ENCODE results near the gene CLEC3B.
"Not testable (repeated sequence)": the region's sequence is repeated elsewhere in the genome, so short reads cannot be mapped to it uniquely, and the experiment has no call there.

CLEC3B gene

DNA sequence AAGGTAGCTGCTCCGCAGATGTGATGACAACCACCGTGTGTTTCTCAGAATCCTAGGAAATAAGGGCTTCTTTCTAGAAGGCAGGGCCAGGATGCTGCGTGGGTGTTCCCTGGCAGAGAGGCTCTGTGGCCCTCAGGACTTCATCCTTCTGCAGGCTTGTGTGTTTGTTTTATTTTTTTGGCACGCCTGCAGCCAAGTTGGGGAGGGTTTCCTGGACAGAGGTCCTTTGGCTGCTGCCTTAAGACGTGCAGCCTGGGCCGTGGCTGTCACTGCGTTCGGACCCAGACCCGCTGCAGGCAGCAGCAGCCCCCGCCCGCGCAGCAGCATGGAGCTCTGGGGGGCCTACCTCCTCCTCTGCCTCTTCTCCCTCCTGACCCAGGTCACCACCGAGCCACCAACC is at the start of gene CLEC3B:
Gene CLEC3B, plus strand, starts transcription at position 266 of the 400 bp plus-strand sequence. Its CDS starts 60 bp downstream, at position 326.
- DNase-seq, result no peak

DNA sequence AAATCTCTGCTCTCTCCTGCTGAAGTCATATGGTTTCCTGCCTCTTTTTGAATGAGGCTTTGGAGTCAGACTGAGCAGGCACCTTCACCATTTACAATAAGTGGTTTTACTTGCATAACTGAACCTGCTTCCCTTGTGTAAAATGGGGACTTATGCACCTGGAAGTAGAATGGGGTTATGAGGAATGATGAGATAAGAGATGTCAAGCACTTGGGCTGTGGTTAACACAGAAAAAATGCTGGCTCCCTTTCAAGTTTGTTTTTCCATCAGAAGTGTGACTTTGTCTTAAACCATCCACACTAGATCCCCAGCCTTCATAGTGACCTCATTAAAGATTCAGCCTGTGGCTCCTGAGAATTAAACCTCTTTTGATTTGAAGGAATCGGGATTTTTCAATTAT is 44.9 kb upstream of the CLEC3B start:
- no peak for DNase-seq

DNA sequence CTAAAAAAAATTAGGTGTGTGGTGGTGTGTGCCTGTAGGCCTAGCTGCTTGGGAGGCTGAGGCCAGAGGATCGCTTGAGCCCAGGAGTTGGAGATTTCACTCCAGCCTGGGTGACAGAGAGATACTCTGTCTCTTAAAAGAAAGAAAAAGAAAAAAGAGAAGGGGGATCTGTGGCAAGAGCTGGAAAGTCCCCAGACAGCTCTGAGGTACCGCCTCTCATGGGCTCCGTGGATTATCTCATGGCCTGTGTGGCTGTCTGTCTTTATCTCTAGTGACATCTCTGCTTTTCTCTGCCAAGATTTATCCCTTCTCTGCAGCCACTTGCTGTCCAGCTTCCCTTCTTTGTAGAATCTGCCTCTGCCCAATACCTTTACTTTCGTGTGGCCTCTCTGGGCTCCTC is 44.4 kb upstream of the CLEC3B start:
- DNase-seq, result no peak

DNA sequence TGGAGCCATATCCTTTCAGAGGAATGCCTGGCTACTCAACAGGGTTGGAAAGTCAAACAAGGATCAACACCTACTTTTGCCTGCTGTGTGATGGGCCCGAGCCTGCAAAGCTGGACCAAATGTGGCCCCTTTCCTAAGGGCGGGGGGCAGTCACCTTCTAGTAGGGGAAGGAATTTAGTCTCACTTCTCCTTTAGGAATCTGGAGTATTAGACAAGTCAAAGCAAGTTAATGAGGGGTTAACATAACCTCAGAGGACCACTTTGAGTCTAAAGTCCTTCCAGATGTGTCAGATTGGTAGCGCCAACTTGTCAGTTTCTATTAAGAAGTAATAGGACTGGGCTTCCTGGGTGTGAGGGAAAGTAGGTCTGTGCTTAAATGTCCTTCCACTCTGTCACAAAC is 43.3 kb upstream of the CLEC3B start:
- DNase-seq, result no peak

DNA sequence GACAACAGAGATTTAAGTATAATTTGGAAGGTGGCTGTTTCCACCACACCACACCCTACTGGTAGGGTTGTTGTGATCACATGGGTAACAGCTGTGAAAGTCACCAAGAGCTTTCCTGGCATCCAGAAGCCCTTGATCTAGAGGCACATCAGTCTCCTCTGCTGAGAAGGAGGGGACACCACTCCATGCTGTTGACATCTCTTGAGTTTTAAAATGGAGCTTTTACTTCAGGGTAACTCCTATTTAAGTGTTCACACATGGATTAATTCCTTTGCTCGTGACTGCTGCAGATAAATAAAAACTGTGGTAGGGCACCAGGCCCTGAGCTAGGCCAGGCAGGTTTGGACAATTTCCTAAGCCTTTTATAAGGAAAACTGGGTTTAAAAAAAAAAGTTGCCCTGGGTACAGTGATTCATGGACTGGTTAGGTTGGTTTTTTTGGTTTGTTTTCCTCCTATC is 42.6 kb upstream of the CLEC3B start:
- no peak for DNase-seq

- no peak for DNase-seq
Measured at GRCh38 chr3:44984335-44984734, 41.8 kb upstream of the CLEC3B start.

DNA sequence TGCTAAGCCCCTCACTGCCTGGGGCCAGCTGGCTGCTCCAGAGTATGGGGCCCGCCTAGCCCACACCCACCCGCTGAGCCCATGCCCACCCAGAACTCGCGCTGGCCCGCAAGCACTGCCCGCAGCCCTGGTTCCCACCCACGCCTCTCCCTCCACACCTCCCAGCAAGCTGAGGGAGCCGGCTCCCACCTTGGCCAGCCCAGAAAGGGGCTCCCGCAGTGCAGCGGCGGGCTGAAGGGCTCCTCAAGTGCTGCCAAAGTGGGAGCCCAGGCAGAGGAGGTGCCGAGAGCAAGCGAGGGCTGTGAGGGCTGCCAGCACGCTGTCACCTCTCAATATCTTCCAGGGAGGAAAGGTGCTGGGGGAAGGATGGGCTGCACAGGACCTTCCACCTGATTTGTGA is 39.8 kb upstream of the CLEC3B start:
- DNase-seq, result not testable (repeated sequence)

DNA sequence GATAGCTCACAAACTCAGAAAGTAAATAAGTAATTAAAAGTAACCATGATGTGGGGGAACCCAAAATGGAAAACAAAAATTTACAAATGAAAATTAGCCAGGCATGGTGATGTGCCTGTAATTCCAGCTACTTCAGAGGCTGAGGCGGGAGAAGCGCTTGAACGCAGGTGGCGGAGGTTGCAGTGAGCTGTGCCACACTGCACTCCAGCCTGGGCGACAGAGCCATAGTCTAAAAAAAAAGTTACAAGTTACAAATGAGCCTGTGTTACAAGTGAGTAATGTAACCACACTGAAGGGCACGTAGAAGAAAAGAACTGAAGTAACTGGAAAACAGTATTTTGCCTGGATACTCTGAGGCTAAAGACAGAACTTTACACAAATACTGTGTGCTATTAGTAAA is 38.8 kb upstream of the CLEC3B start:
- no peak for DNase-seq

GRCh38 chr3:44988073-44988472 is 38.0 kb upstream of the CLEC3B start:
- no peak for DNase-seq

DNA sequence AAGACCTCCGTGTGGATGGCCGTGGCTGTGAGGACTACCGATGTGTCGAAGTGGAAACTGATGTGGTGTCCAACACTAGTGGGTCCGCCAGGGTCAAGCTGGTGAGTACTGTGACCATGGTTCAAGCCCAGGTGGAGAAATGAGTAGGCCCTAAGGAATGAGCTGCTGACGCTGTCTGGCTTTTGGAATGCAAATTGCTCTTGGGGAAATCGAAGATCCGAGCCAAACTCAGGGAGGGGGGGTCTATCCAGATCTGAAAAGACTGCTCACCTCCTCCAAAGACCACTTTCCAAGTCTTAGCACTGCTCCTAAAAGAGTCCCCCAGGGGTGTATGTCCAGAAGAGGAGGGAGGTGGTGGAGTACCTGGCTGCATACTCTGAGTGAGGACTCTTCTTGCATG is 37.0 kb upstream of the CLEC3B start:
- no peak for DNase-seq

- no peak for DNase-seq
Measured at GRCh38 chr3:44989636-44990373, 36.3 kb upstream of the CLEC3B start.

DNA sequence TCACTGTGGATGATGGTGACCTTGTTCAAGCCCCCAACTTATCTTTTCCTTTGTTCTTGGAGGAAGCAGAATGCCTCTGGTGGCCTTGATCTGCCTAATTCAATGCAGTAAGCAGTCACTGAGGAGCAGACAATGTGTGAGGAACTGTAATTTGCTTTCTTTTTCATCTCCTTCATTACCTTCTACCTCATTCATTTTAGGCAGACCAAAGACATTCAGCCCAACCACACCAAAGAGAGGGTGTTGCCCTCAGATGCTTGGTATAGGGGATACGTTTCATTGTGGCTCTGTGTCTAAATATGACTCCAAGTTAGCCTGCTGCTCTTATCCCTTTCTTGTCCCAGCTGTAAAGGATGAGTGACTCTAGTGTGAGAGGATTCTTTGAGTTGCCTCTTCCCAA is 34.8 kb upstream of the CLEC3B start:
- DNase-seq, result no peak

- no peak for DNase-seq
Measured at GRCh38 chr3:44992555-44993470, 33.3 kb upstream of the CLEC3B start.

- no peak for DNase-seq
Measured at GRCh38 chr3:44993471-44994205, 32.5 kb upstream of the CLEC3B start.

DNA sequence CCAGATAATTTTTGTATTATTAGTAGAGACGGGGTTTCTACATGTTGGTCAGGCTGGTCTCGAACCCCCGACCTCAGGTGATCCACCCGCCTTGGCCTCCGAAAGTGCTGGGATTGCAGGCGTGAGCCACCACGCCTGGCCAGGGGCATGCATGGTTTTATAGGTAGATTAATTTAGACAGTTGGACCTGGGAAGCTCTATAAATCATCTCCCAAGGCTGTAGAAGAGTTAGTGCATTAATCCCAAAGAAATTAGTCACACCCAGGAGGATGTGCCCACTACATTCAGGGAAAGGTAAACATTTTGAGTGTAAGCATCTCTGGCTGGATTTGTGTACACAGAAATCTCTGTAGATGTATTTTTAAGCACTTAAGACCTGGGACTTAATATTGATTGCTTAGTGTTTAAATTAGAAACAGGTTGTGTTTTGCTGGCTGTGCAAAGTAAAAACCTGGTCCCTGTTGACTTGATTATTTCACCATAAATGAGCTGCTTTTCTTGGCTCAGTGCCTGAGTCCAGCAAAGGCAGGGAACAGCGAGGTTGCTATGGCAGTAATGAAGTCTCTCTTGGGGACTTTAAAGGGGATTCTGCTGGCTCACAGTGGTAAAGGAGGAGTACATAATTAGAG is 30.8 kb upstream of the CLEC3B start:
- no peak for DNase-seq

GRCh38 chr3:44996556-44996969 is 29.5 kb upstream of the CLEC3B start:
- DNase-seq, result no peak

DNA sequence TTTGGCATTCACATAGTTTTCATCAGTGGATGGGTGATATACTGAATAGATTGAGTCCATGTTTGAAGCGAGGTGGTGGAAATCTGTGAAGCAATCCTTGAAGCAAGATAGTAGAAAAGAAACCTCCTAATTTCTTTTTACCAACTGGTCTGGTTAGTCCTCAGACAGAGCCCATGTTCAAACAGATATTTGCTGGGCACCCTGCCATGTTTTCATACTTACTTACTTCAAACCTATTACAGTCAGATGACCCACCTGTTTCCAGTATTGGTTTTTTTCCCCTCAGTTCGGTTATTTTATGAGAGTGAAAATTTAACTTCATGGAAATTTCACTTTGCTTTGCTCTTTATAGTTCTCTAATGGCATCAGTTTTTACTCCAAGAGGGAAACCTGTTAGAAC is 26.3 kb upstream of the CLEC3B start:
- DNase-seq, result no peak

DNA sequence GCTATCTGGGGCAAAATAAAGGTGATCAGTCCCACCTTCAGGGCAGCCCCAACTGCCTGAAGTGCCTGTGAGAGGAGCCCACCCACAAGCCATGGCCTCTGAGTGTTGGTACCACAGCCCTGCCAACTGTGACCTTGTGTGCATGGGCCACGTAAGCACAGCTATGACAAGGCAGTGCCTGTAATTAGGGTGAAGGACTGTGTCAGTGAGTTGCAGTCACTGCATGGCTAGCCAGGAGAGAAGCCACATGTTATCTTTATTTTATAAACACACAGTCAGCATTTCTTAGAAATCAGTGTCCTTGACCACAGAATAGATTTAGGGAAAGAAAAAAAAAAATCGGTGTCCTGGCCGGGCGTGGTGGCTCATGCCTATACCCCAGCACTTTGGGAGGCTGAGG is 25.3 kb upstream of the CLEC3B start:
- DNase-seq, result no peak

DNA sequence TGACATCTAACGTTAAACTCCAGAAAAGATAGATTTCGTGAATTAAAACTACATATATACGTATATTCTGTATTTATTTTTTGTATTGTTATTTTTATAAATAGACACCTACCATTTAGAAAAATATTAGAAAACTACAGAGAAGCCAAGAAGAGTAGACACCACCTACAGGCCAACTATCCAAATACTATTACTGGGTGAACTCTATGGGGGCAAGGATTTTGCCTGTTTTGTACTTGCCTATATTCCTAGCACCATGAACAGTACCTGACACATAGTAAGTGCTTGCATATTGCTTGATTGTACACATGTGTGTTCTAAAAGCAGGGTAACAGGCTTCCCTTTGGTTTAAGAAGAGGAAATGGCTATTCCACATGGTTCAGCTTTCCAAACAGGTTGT is 24.4 kb upstream of the CLEC3B start:
- DNase-seq, result no peak

DNA sequence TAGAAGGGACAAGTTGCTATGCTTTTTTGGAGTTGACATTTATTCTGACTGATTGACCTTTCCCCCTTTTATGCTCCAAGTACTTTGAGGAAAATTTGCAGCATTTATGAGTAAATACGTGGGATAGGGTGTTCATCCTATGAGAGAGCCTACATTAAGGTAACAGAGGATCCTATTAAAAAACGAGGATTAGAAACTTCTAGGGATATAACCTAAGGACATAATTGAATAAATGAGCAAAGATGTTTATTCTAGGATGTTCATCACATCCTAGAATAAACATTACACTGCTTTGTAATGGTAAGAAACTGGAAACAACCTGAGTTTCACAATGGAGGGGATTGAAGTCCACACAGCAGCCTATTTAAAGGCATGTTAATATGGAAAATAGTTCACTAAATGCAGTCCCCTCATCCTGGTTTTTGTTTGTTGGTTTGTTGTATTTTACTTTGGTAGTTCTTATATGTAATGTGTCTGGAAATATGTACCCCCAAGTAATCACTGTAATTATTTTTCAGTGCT is 23.9 kb upstream of the CLEC3B start:
- no peak for DNase-seq

GRCh38 chr3:45002720-45003119 is 23.4 kb upstream of the CLEC3B start:
- DNase-seq, result no peak

- no peak for DNase-seq
Measured at GRCh38 chr3:45003406-45003805, 22.7 kb upstream of the CLEC3B start.

DNA sequence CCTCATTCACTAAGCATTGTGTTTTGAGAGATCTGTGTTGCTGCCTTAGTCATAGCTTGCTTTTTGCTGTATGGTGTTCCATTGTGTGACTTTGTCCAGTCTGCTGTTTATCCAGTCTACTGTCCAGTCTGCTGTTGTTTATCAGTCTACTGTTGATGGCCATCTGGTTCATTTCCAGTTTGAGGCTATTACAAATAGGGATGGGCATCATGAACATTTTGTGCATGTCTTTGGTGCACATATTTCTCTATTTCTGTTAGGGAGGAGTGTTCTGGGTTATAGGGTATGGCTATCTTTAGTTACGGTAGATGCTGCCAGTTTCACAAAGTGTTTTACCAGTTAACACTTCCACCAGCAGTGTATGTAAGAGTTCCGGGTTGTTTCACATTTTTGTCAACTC is 22.2 kb upstream of the CLEC3B start:
- no peak for DNase-seq
